ENCODE measurements around the gene ABHD15. TPM values are rescaled to one million over a fixed set of nuclear protein-coding genes. Genes with fewer than 3 reads are reported as not detected.

The ABHD15 gene
- total RNA-seq, 1 donor from 2014 or later: 11.6 TPM

DNA sequence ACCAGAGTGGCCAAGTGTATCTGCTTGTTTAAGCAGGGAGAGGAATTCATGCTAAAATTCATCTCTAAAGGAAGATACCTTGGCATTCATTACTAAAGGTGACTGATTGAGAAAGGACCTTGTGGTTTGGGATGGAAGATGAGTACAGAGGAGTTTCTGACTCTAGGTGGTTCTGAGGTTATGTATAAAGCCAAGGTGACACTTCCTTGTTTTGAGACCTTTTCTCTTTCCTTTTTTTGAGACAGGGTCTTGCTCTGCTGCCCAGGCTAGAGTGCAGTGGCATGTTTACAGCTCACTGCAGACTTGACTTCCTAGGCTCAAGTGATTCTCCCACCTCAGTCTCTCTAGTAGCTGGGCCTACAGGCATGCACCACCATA lies 9.1 kb downstream of the ABHD15 start:
- Mint-ChIP-seq H3K4me1 (ENCODE audit: unreplicated experiment) (peaks cover 13% of the 10 kb centered on the region), H3K9me3 (no peaks in the 10 kb centered on the region), H3K27ac (no peak overlapping the region), H3K27me3 (peaks cover 4% of the 10 kb centered on the region), H3K4me3 (no peak overlapping the region), H3K36me3 (no peaks in the 10 kb centered on the region)
- TF ChIP-seq, protein P1, sequence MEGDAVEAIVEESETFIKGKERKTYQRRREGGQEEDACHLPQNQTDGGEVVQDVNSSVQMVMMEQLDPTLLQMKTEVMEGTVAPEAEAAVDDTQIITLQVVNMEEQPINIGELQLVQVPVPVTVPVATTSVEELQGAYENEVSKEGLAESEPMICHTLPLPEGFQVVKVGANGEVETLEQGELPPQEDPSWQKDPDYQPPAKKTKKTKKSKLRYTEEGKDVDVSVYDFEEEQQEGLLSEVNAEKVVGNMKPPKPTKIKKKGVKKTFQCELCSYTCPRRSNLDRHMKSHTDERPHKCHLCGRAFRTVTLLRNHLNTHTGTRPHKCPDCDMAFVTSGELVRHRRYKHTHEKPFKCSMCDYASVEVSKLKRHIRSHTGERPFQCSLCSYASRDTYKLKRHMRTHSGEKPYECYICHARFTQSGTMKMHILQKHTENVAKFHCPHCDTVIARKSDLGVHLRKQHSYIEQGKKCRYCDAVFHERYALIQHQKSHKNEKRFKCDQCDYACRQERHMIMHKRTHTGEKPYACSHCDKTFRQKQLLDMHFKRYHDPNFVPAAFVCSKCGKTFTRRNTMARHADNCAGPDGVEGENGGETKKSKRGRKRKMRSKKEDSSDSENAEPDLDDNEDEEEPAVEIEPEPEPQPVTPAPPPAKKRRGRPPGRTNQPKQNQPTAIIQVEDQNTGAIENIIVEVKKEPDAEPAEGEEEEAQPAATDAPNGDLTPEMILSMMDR (conservative IDR thresholded peaks at IDR 0.05): no peak
- no peak for DNase-seq (ENCODE audit: extremely low spot score, unreplicated experiment)

DNA sequence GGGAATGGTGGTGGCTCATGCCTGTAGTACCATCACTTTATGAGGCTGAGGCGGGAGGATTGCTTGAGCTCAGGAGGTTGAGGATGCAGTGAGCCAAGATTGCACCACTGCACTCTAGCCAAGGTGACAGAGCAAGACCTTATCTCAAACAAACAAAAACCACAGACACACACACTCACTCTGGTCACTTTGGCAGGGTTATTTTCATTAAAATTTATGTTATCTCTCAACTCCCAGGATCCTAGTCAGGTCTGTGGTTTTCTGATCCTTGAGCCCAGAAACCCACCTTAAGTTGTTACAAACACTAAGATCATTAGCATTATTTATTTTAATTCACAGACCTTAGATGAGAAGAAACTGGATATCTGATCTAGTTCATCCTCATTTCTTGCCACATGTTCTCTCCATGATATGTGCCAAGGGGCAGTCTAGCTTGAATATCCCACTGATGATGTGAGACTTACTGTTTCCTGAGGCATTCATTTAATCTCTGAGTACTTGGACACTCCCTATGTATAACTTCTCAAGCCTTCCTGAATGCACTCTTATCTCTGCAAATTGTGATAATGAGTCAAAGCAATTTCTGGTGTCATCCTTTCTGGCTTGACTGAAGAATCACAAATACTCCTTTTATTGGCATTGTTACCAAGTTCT lies 9.6 kb downstream of the ABHD15 start:
- H3K9me3 Mint-ChIP-seq: no peaks in the 10 kb centered on the region
- H3K36me3 Mint-ChIP-seq: no peaks in the 10 kb centered on the region
- TF ChIP-seq, protein P1 (conservative IDR thresholded peaks at IDR 0.05): no peak
- H3K27ac Mint-ChIP-seq: peak overlapping the region; percentile 17
- no peak for DNase-seq (ENCODE audit: extremely low spot score, unreplicated experiment)
- H3K4me1 Mint-ChIP-seq (ENCODE audit: unreplicated experiment): peaks cover 13% of the 10 kb centered on the region
- no peak overlapping the region for H3K4me3 Mint-ChIP-seq
- no peaks in the 10 kb centered on the region for H3K27me3 Mint-ChIP-seq

DNA sequence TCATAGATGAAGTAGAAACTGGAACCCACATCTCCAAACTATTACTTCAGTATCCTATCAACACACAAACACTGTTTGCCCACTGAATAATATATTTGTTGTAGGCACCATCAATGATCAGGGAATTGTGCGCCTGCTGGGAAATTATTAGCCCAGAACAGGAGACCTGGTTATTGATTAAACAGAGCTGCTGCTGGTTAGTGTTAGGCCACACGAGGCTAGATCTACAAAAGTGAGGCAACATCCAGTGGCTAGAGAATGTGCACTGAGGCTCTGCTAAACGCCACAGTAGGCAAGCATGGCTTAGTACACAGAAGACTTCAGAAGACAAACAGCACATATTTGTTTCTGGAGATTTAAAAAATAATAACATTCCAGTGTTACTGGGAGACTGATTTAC lies 11.0 kb downstream of the ABHD15 start:
- DNase-seq (ENCODE audit: extremely low spot score, unreplicated experiment): no peak
- Mint-ChIP-seq H3K36me3 (no peaks in the 10 kb centered on the region), H3K4me1 (ENCODE audit: unreplicated experiment) (peaks cover 13% of the 10 kb centered on the region), H3K27ac (peak overlapping the region; percentile 21), H3K9me3 (no peaks in the 10 kb centered on the region), H3K4me3 (no peak overlapping the region), H3K27me3 (no peaks in the 10 kb centered on the region)
- TF ChIP-seq, protein P1 (conservative IDR thresholded peaks at IDR 0.05): no peak

DNA sequence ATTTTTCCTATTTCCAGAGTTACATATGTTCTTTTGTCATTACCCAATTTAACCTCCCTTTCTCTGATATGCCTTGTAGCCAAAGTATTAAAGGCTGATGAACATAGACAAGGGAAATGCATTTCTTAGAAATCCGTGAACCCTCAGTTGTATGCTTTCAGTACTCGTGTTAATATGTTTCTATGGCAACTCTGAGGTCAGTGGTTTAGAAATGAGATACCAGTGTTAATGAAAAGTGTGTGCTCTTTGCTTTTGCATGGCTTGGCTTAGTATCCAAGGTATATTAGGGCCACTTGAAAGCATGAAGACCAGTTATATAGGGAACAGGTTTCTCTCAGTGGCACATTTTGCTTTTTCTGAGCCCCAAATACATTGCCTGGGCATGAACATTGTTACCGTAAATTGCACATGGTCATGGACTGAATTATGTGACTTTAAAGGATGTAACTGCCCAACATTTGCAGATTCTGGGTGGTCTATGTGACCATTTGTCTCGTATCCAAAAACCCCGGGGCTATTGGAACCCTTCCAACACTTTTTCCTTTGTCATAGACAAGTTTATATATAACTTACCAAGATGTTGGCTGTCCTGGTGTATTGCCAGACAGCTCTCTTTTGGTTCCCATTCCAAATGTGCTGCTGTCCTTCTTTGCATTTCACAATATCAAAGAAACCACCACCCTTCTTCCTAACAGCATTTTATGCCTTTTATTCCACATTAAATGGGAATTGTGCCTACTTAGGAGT lies 17.5 kb downstream of the ABHD15 start:
- H3K9me3 Mint-ChIP-seq: no peaks in the 10 kb centered on the region
- H3K4me1 Mint-ChIP-seq (ENCODE audit: unreplicated experiment): peaks cover 4% of the 10 kb centered on the region
- no peak overlapping the region for H3K4me3 Mint-ChIP-seq
- H3K27ac Mint-ChIP-seq: peak overlapping the region; percentile 25
- TF ChIP-seq, protein P1 (conservative IDR thresholded peaks at IDR 0.05): no peak
- no peak for DNase-seq (ENCODE audit: extremely low spot score, unreplicated experiment)
- H3K36me3 Mint-ChIP-seq: no peaks in the 10 kb centered on the region
- H3K27me3 Mint-ChIP-seq: no peaks in the 10 kb centered on the region

DNA sequence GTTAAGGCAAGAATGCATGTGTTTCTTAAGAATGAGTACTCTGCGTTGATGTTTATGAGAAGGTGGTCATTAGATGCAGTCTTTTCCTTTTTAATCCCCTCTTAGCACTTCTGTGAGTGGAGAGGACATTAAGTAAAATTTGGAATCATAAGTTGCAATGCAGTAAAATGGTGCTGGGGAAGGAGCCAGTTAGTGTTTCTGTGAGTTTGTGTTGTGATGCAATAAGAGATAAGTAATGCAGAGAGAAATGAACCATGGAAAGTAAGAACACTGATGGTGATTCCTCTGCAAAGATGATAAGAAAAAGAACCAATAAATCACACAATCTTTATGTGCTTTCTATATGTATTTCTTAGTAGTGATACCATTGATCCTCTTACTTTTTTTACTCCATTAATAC lies 20.0 kb downstream of the ABHD15 start:
- Mint-ChIP-seq H3K27me3 (no peaks in the 10 kb centered on the region), H3K9me3 (no peaks in the 10 kb centered on the region), H3K36me3 (peaks cover 19% of the 10 kb centered on the region), H3K4me3 (no peak overlapping the region), H3K27ac (no peak overlapping the region), H3K4me1 (ENCODE audit: unreplicated experiment) (peaks cover 4% of the 10 kb centered on the region)
- TF ChIP-seq, protein P1 (conservative IDR thresholded peaks at IDR 0.05): no peak
- no peak for DNase-seq (ENCODE audit: extremely low spot score, unreplicated experiment)

Data from type B pancreatic cell (in vitro differentiated cells).